Astrocyte (in vitro differentiated cells and primary cell): ENCODE data around the gene CLMN. TPM values are rescaled to one million over a fixed set of nuclear protein-coding genes. Genes with fewer than 3 reads are reported as not detected.
A peak's percentile ranks its signal among the peaks of the same experiment; 100 is the strongest.

ENCODE experiments used
- DNase-seq: peaks from one replicate; pipeline ENCODE4 v3.0.0-alpha.2; 2010; ENCODE audit warnings: low read depth
- FAIRE-seq: peaks from 2 replicates; lab custom pipeline; 2011; peaks lifted over from hg19 to GRCh38; lab: Jason Lieb, UNC
- H2AFZ ChIP-seq: 2 replicates; pipeline ENCODE4 v1.6.0; 2012; ENCODE audit warnings: low read depth, low read length, inconsistent platforms
- H3K27ac ChIP-seq: 2 replicates; pipeline ENCODE4 v1.5.1; 2011; ENCODE audit warnings: low read depth, low read length, inconsistent platforms
- H3K27me3 ChIP-seq: 2 replicates; pipeline ENCODE4 v1.6.0; 2011; ENCODE audit warnings: low read length, inconsistent platforms; ENCODE audit not compliant: insufficient read depth
- H3K36me3 ChIP-seq: 2 replicates; pipeline ENCODE4 v1.5.1; 2011; ENCODE audit warnings: low read length, inconsistent platforms; ENCODE audit not compliant: insufficient read depth
- H3K4me1 ChIP-seq: 2 replicates; pipeline ENCODE4 v1.5.1; 2011; ENCODE audit warnings: low read length, inconsistent platforms; ENCODE audit not compliant: insufficient read depth
- H3K4me2 ChIP-seq: 2 replicates; pipeline ENCODE4 v1.6.0; 2012; ENCODE audit warnings: low read length, inconsistent platforms
- H3K4me3 ChIP-seq: 2 replicates; pipeline ENCODE4 v1.5.1; 2011; ENCODE audit warnings: low read depth, mild to moderate bottlenecking, low read length, inconsistent platforms; ENCODE audit not compliant: insufficient read depth
- H3K79me2 ChIP-seq: 2 replicates; pipeline ENCODE4 v1.6.0; 2012; ENCODE audit warnings: mild to moderate bottlenecking, low read length, inconsistent platforms; ENCODE audit not compliant: insufficient read depth
- H3K9ac ChIP-seq: 2 replicates; pipeline ENCODE4 v1.6.0; 2012; ENCODE audit warnings: mild to moderate bottlenecking, low read length, inconsistent platforms
- H3K9me3 ChIP-seq: 2 replicates; pipeline ENCODE4 v1.5.1; 2012; ENCODE audit warnings: low read depth, mild to moderate bottlenecking, low read length, inconsistent platforms; ENCODE audit not compliant: insufficient read depth
- H4K20me1 ChIP-seq: 2 replicates; pipeline ENCODE4 v1.6.0; 2012; ENCODE audit warnings: low read length, inconsistent platforms; ENCODE audit not compliant: insufficient read depth
- H3K27ac Mint-ChIP-seq: one replicate; pipeline ENCODE4 v1.8.0; 2021; ENCODE audit warnings: mild to moderate bottlenecking, mixed read lengths; ENCODE audit not compliant: unreplicated experiment
- H3K27me3 Mint-ChIP-seq: one replicate; pipeline ENCODE4 v1.8.0; 2021; ENCODE audit warnings: low read depth, mixed read lengths; ENCODE audit not compliant: unreplicated experiment
- H3K36me3 Mint-ChIP-seq: one replicate; pipeline ENCODE4 v1.8.0; 2021; ENCODE audit warnings: low read depth, mixed read lengths; ENCODE audit not compliant: unreplicated experiment
- H3K4me1 Mint-ChIP-seq: one replicate; pipeline ENCODE4 v1.8.0; 2021; ENCODE audit warnings: low read depth, mixed read lengths; ENCODE audit not compliant: unreplicated experiment
- H3K4me3 Mint-ChIP-seq: one replicate; pipeline ENCODE4 v1.8.0; 2021; ENCODE audit warnings: mild to moderate bottlenecking, moderate library complexity, mixed read lengths; ENCODE audit not compliant: unreplicated experiment
- H3K9me3 Mint-ChIP-seq: one replicate; pipeline ENCODE4 v1.8.0; 2021; ENCODE audit warnings: mild to moderate bottlenecking, mixed read lengths; ENCODE audit not compliant: unreplicated experiment
- EZH2 ChIP-seq: IDR thresholded peaks from 2 replicates; pipeline ENCODE4 v1.6.1; 2012; ENCODE audit warnings: mild to moderate bottlenecking, low read length, inconsistent platforms; ENCODE audit not compliant: insufficient read depth
- total RNA-seq: library from RNA; stranded (reverse); gene quantifications from 2 replicates; pipeline ENCODE4 v1.2.1, GENCODE V29; 2021
- TF ChIP-seq, protein P1 (sequence below): IDR thresholded peaks from 2 replicates; pipeline ENCODE4 v1.5.1; 2011; ENCODE audit warnings: low read depth, mild to moderate bottlenecking, inconsistent platforms, low read length, moderate library complexity; ENCODE audit not compliant: insufficient read depth

The CLMN gene
- total RNA-seq, 1 donor from 2014 or later = 14.0 TPM

DNA sequence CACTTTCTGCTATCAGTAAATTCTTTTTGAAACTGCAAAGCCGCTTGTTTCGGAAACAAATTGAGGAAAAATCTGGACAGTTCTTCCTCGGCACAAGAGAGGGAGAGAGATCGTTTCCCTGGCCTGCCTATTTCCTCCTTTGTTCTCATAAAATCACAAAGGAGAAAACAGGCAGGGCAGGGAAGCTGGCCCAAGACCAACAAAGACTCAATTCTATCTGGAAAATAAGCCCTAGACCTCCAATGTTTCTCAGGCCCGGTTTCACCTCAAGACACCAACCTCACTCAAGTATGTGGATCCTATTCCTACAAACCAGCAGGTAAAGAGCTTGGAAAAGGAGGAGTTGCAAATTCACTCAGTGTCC lies 181.9 kb downstream of the CLMN start:
- Histone ChIP-seq H3K27me3 (no peaks in the 10 kb centered on the region), H3K79me2 (peaks cover 89% of the 10 kb centered on the region), H3K4me3 (no peak overlapping the region), H3K4me2 (no peak overlapping the region), H2AFZ (no peak overlapping the region), H3K27ac (no peak overlapping the region), H3K9ac (no peak overlapping the region), H3K4me1 (no peaks in the 10 kb centered on the region), H3K9me3 (no peaks in the 10 kb centered on the region), H3K36me3 (no peaks in the 10 kb centered on the region), H4K20me1 (peaks cover 77% of the 10 kb centered on the region)
- FAIRE-seq (no peak), DNase-seq (no peak)
- H3K9me3 Mint-ChIP-seq = no peaks in the 10 kb centered on the region
- peak overlapping the region; percentile 19 for H3K27ac Mint-ChIP-seq
- H3K27me3 Mint-ChIP-seq = no peaks in the 10 kb centered on the region
- peaks cover 2% of the 10 kb centered on the region for H3K36me3 Mint-ChIP-seq
- no peak overlapping the region for H3K4me3 Mint-ChIP-seq
- H3K4me1 Mint-ChIP-seq = peaks cover 19% of the 10 kb centered on the region
- TF ChIP-seq, protein P1, sequence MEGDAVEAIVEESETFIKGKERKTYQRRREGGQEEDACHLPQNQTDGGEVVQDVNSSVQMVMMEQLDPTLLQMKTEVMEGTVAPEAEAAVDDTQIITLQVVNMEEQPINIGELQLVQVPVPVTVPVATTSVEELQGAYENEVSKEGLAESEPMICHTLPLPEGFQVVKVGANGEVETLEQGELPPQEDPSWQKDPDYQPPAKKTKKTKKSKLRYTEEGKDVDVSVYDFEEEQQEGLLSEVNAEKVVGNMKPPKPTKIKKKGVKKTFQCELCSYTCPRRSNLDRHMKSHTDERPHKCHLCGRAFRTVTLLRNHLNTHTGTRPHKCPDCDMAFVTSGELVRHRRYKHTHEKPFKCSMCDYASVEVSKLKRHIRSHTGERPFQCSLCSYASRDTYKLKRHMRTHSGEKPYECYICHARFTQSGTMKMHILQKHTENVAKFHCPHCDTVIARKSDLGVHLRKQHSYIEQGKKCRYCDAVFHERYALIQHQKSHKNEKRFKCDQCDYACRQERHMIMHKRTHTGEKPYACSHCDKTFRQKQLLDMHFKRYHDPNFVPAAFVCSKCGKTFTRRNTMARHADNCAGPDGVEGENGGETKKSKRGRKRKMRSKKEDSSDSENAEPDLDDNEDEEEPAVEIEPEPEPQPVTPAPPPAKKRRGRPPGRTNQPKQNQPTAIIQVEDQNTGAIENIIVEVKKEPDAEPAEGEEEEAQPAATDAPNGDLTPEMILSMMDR = no peak
- no peak for TF ChIP-seq EZH2

DNA sequence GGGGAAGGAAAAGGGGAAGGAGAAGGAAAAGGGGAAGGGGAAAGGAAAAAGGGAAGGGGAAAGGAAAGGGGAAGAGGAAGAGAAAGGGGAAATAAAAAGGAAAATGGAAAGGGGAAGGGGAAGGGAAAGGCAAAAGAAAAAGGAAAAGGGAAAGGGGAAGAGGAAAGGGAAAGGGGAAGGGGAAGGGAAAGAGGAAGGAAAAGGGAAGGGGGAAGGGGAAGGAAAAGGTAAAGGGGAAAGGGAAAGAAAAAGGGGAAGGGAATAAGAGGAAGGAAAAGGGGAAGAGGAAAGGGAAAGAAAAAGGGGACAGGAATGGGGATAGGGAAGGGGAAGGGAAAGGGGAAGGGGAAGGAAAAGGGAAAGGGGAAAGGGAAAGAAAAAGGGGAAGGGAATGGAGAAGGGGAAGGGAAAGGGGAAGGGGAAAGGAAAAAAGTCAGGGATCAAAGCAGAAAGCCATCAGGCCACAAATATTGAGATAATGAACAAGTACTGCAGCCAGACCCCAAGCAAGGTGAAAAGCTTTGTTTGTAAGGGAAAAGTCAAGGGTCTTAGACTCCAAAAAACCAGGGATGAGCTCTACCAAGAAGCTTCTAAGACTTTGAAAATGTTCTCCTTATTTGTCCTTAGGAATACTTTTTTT lies 182.4 kb downstream of the CLMN start:
- peaks cover 84% of the 10 kb centered on the region for H3K79me2 ChIP-seq
- peaks cover 2% of the 10 kb centered on the region for H3K36me3 ChIP-seq
- Mint-ChIP-seq H3K4me1 (peaks cover 19% of the 10 kb centered on the region), H3K4me3 (no peak overlapping the region), H3K27ac (no peak overlapping the region), H3K9me3 (no peaks in the 10 kb centered on the region), H3K36me3 (peaks cover 2% of the 10 kb centered on the region), H3K27me3 (no peaks in the 10 kb centered on the region)
- no peak overlapping the region for H2AFZ ChIP-seq
- H3K9me3 ChIP-seq = no peaks in the 10 kb centered on the region
- H4K20me1 ChIP-seq = peaks cover 72% of the 10 kb centered on the region
- TF ChIP-seq, protein P1 = no peak
- TF ChIP-seq EZH2 = no peak
- no peaks in the 10 kb centered on the region for H3K4me1 ChIP-seq
- H3K27ac ChIP-seq = no peak overlapping the region
- H3K9ac ChIP-seq = no peak overlapping the region
- no peak overlapping the region for H3K4me3 ChIP-seq
- H3K27me3 ChIP-seq = no peaks in the 10 kb centered on the region
- no peak for FAIRE-seq
- no peak for DNase-seq
- H3K4me2 ChIP-seq = no peak overlapping the region

DNA sequence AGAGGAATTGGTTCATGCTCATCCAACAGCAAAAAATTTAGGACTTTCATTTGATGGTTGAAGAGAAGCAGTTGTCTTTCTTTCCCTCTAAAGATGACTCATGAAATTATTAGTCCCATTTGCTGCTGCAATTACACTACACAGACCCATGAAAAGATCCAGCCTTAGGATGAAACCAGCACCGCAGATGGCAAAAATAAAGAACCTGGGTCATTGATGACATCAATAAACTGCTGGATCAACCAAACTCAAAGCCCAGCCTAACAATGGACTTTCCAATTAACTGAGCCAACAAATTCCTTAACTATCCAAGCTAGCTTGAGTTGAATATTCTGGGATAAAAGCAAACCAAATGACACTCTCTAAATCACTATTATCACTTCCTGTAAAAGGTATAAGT lies 183.1 kb downstream of the CLMN start:
- H3K4me1 Mint-ChIP-seq = peaks cover 19% of the 10 kb centered on the region
- TF ChIP-seq, protein P1 = no peak
- no peak for TF ChIP-seq EZH2
- Histone ChIP-seq H3K36me3 (peaks cover 4% of the 10 kb centered on the region), H3K9ac (no peak overlapping the region), H3K27ac (no peak overlapping the region), H3K27me3 (no peaks in the 10 kb centered on the region), H4K20me1 (peaks cover 65% of the 10 kb centered on the region), H3K79me2 (peaks cover 77% of the 10 kb centered on the region), H3K4me1 (no peaks in the 10 kb centered on the region), H3K4me2 (no peak overlapping the region), H3K9me3 (no peaks in the 10 kb centered on the region), H3K4me3 (no peak overlapping the region), H2AFZ (no peak overlapping the region)
- no peak overlapping the region for H3K4me3 Mint-ChIP-seq
- DNase-seq (peak; percentile 7), FAIRE-seq (no peak)
- no peaks in the 10 kb centered on the region for H3K9me3 Mint-ChIP-seq
- no peak overlapping the region for H3K27ac Mint-ChIP-seq
- no peaks in the 10 kb centered on the region for H3K27me3 Mint-ChIP-seq
- H3K36me3 Mint-ChIP-seq = peaks cover 2% of the 10 kb centered on the region
